HAP-1 (cell line): ENCODE results near the gene GPBP1.
A peak's percentile ranks its signal among the peaks of the same experiment; 100 is the strongest.
"Not testable (repeated sequence)": the region's sequence is repeated elsewhere in the genome, so short reads cannot be mapped to it uniquely, and the experiment has no call there.

ENCODE experiments used
- DNase-seq, 2 experiments: peaks; one replicate each; pipeline ENCODE4 v3.0.0-alpha.2; 2016 to 2020; ENCODE audit warnings: low spot score in 2 of 2
- H3K27me3 ChIP-seq: fragments of 250-450 bp; sonication (Bioruptor Pico); 2 replicates; pipeline ENCODE4 v1.5.1; 2020; ENCODE audit warnings: low read depth, mild to moderate bottlenecking, moderate library complexity
- H3K36me3 ChIP-seq: fragments of 250-450 bp; sonication (Bioruptor Pico); replicated peaks from 2 replicates; pipeline ENCODE4 v1.5.1; 2020; ENCODE audit warnings: mild to moderate bottlenecking
- H3K4me1 ChIP-seq: fragments of 250-450 bp; sonication (Bioruptor Pico); 2 replicates; pipeline ENCODE4 v1.5.1; 2020; ENCODE audit warnings: mild to moderate bottlenecking
- H3K4me3 ChIP-seq: fragments of 250-450 bp; sonication (Bioruptor Pico); 2 replicates; pipeline ENCODE4 v1.5.1; 2020; ENCODE audit warnings: mild to moderate bottlenecking, moderate library complexity
- H3K9me3 ChIP-seq: fragments of 250-450 bp; sonication (Bioruptor Pico); 2 replicates; pipeline ENCODE4 v1.5.1; 2020; ENCODE audit warnings: mild to moderate bottlenecking, moderate library complexity
- in situ Hi-C: fragments of 300-500 bp; cut with MboI; formaldehyde crosslinking; loops from 3 replicates; pipeline ENCODE4 v1.14.3; 2020; ENCODE audit warnings: low sequenced_read_pairs, inconsistent platforms, mixed read lengths

Gene GPBP1

GRCh38 chr5:57291894-57292293 lies 118.0 kb downstream of the GPBP1 start:
- in situ Hi-C loops = loop anchor here (25.0 kb wide), 1 partner anchor 1030 kb away; no protein-coding TSS in a partner anchor
- Histone ChIP-seq H3K27me3 (0 out of 2 replicates have a peak, but pooled peaks cover 7% of the 10 kb centered on the region), H3K4me3 (no peak overlapping the region), H3K36me3 (no peaks in the 10 kb centered on the region), H3K9me3 (no peaks in the 10 kb centered on the region), H3K4me1 (no peaks in the 10 kb centered on the region; the same call in 1 of the 2 replicates)
- no peak for DNase-seq

GRCh38 chr5:57292336-57292735 lies 118.5 kb downstream of the GPBP1 start:
- H3K27me3 ChIP-seq = 0 out of 2 replicates have a peak, but pooled peaks cover 7% of the 10 kb centered on the region
- in situ Hi-C loops = loop anchor here (25.0 kb wide), 1 partner anchor 1030 kb away; no protein-coding TSS in a partner anchor
- no peaks in the 10 kb centered on the region; the same call in 1 of the 2 replicates for H3K4me1 ChIP-seq
- no peaks in the 10 kb centered on the region for H3K36me3 ChIP-seq
- H3K9me3 ChIP-seq = no peaks in the 10 kb centered on the region
- H3K4me3 ChIP-seq = no peak overlapping the region
- no peak for DNase-seq

- in situ Hi-C loops = loop anchor here (25.0 kb wide), 1 partner anchor 1036 kb away; no protein-coding TSS in a partner anchor
- no peaks in the 10 kb centered on the region for H3K9me3 ChIP-seq
- DNase-seq = peak; percentile 67 to 92
- H3K27me3 ChIP-seq = no peaks in the 10 kb centered on the region
- H3K4me3 ChIP-seq = no peak overlapping the region
- no peaks in the 10 kb centered on the region for H3K36me3 ChIP-seq
- peaks cover 2% of the 10 kb centered on the region for H3K4me1 ChIP-seq
Measured at GRCh38 chr5:57298295-57298984, 124.6 kb downstream of the GPBP1 start.

- Histone ChIP-seq H3K27me3 (no peaks in the 10 kb centered on the region), H3K4me1 (peaks cover 2% of the 10 kb centered on the region), H3K36me3 (no peaks in the 10 kb centered on the region), H3K4me3 (no peak overlapping the region), H3K9me3 (no peaks in the 10 kb centered on the region)
- in situ Hi-C loops = loop anchor here (25.0 kb wide), 1 partner anchor 1037 kb away; no protein-coding TSS in a partner anchor
- DNase-seq = peak; percentile 56 to 72
Measured at GRCh38 chr5:57298985-57299491, 125.2 kb downstream of the GPBP1 start.

GRCh38 chr5:57299986-57300385 lies 126.1 kb downstream of the GPBP1 start:
- no peak for DNase-seq
- H3K36me3 ChIP-seq = no peaks in the 10 kb centered on the region
- no peaks in the 10 kb centered on the region for H3K9me3 ChIP-seq
- no peak overlapping the region for H3K4me3 ChIP-seq
- peaks cover 2% of the 10 kb centered on the region for H3K4me1 ChIP-seq
- in situ Hi-C loops = loop anchor here (10.0 to 25.0 kb wide), 2 partner anchors 1038 to 1165 kb away; partner anchors contain the start of gene PLK2
- peaks cover 1% of the 10 kb centered on the region; the same call in 1 of the 2 replicates for H3K27me3 ChIP-seq

GRCh38 chr5:57302164-57302563 lies 128.3 kb downstream of the GPBP1 start:
- in situ Hi-C loops = loop anchor here (10.0 kb wide), 1 partner anchor 1163 kb away; the partner anchor contains the start of gene PLK2
- H3K9me3 ChIP-seq = no peaks in the 10 kb centered on the region
- no peaks in the 10 kb centered on the region for H3K36me3 ChIP-seq
- DNase-seq = no peak
- peaks cover 2% of the 10 kb centered on the region; the same call in 1 of the 2 replicates for H3K27me3 ChIP-seq
- H3K4me1 ChIP-seq = peaks cover 2% of the 10 kb centered on the region; the same call in 1 of the 2 replicates
- H3K4me3 ChIP-seq = no peak overlapping the region

GRCh38 chr5:57302643-57303042 lies 128.8 kb downstream of the GPBP1 start:
- DNase-seq = no peak
- Histone ChIP-seq H3K4me3 (no peak overlapping the region), H3K4me1 (peaks cover 2% of the 10 kb centered on the region; the same call in 1 of the 2 replicates), H3K9me3 (no peaks in the 10 kb centered on the region), H3K36me3 (no peaks in the 10 kb centered on the region), H3K27me3 (peaks cover 2% of the 10 kb centered on the region; the same call in 1 of the 2 replicates)
- in situ Hi-C loops = loop anchor here (10.0 kb wide), 1 partner anchor 1162 kb away; the partner anchor contains the start of gene PLK2

GRCh38 chr5:57303985-57304384 lies 130.1 kb downstream of the GPBP1 start:
- H3K27me3 ChIP-seq = peaks cover 2% of the 10 kb centered on the region; the same call in 1 of the 2 replicates
- H3K4me1 ChIP-seq = peaks cover 2% of the 10 kb centered on the region; the same call in 1 of the 2 replicates
- H3K4me3 ChIP-seq = no peak overlapping the region
- in situ Hi-C loops = loop anchor here (10.0 kb wide), 1 partner anchor 1161 kb away; the partner anchor contains the start of gene PLK2
- no peak for DNase-seq
- H3K9me3 ChIP-seq = no peaks in the 10 kb centered on the region
- H3K36me3 ChIP-seq = no peaks in the 10 kb centered on the region

GRCh38 chr5:57304931-57305330 lies 131.1 kb downstream of the GPBP1 start:
- in situ Hi-C loops = loop anchor here (10.0 kb wide), 1 partner anchor 1160 kb away; the partner anchor contains the start of gene PLK2
- no peak overlapping the region for H3K4me3 ChIP-seq
- H3K4me1 ChIP-seq = no peaks in the 10 kb centered on the region
- no peaks in the 10 kb centered on the region for H3K36me3 ChIP-seq
- H3K9me3 ChIP-seq = no peaks in the 10 kb centered on the region
- peaks cover 2% of the 10 kb centered on the region; the same call in 1 of the 2 replicates for H3K27me3 ChIP-seq
- DNase-seq = no peak

- Histone ChIP-seq H3K9me3 (no peaks in the 10 kb centered on the region), H3K4me1 (no peaks in the 10 kb centered on the region), H3K36me3 (no peaks in the 10 kb centered on the region), H3K27me3 (peaks cover 2% of the 10 kb centered on the region; the same call in 1 of the 2 replicates), H3K4me3 (no peak overlapping the region)
- no peak for DNase-seq
- in situ Hi-C loops = loop anchor here (10.0 kb wide), 1 partner anchor 1158 kb away; the partner anchor contains the start of gene PLK2
Measured at GRCh38 chr5:57306359-57306758, 132.5 kb downstream of the GPBP1 start.

GRCh38 chr5:57307516-57307915 lies 133.7 kb downstream of the GPBP1 start:
- in situ Hi-C loops = loop anchor here (10.0 kb wide), 1 partner anchor 1157 kb away; the partner anchor contains the start of gene PLK2
- Histone ChIP-seq H3K9me3 (no peaks in the 10 kb centered on the region), H3K27me3 (peaks cover 2% of the 10 kb centered on the region; the same call in 1 of the 2 replicates), H3K36me3 (no peaks in the 10 kb centered on the region), H3K4me3 (no peak overlapping the region), H3K4me1 (no peaks in the 10 kb centered on the region)
- DNase-seq = no peak

GRCh38 chr5:57309022-57309421 lies 135.2 kb downstream of the GPBP1 start:
- not testable (repeated sequence) for H3K9me3 ChIP-seq, H3K4me3 ChIP-seq, H3K4me1 ChIP-seq, H3K27me3 ChIP-seq, DNase-seq, H3K36me3 ChIP-seq
- in situ Hi-C loops = loop anchor here (10.0 kb wide), 1 partner anchor 1156 kb away; the partner anchor contains the start of gene PLK2

GRCh38 chr5:57311251-57311650 lies 137.4 kb downstream of the GPBP1 start:
- in situ Hi-C loops = no loop called here
- no peak overlapping the region for H3K4me3 ChIP-seq
- H3K9me3 ChIP-seq = no peaks in the 10 kb centered on the region
- no peaks in the 10 kb centered on the region for H3K4me1 ChIP-seq
- H3K36me3 ChIP-seq = no peaks in the 10 kb centered on the region
- no peaks in the 10 kb centered on the region for H3K27me3 ChIP-seq
- DNase-seq = no peak
